Measurements from ENCODE around the gene CCDC68.

Gene CCDC68

DNA sequence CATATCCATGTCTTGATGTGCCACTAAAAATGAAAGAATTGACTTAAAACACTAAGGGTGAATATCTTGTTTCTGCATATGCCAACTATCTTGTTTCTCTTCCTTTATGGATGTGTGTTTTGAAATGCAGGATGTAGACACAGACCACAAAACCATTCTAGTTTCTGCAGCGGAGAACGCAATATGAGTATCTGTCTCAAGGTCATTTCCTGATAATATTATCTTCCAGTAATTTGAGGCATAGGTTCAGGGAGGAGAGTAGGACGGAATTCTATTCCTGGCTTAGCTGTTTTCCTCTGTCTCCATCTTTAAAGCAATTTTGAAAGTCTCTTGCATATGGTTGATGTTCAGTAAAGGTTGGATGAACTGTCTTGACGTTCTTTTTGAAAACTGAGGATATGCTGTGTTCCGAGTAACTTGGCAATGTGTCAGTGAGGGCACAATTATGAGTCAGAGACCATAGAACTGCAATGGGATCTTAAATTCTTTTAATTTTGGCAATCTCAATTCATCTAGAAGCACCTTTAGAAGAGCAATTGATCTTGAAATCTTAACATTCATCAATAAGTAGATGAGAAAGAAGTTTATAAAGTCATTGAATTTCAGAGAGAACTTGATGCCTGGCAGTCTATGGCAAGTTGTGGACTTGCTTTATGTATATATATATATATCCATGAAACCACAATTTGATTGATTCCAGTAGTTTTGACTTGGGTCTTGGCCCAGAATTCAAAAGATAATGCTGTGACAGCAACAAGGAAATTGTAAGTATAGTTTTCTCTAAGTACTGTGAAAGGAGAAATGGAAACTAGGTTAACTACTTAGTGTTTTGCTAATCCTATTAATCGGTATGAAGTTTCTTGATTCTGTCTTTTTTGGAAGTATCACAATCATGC lies 106.2 kb downstream of the CCDC68 start:
- no peak overlapping the region for H3K4me3 ChIP-seq (ENCODE audit: control insufficient read depth, low read depth, low read length)
- no peak for DNase-seq (ENCODE audit: low read depth)
- TF ChIP-seq CTCF (conservative IDR thresholded peaks at IDR 0.05; ENCODE audit: control insufficient read depth, insufficient read depth, low read depth, low read length), result no peak
